22Rv1 (cell line): ENCODE data around the gene PRX.

Source experiments
- ZFX ChIP-seq: fragments of 450-650 bp; IDR thresholded peaks from 2 replicates; pipeline ENCODE4 v1.6.1; 2017; ENCODE audit warnings: antibody characterized with exemption, borderline replicate concordance
- TF ChIP-seq, protein P1 (sequence below): fragments of 450-650 bp; IDR thresholded peaks from 2 replicates; pipeline ENCODE4 v1.5.1; 2017; ENCODE audit warnings: mild to moderate bottlenecking

DNA sequence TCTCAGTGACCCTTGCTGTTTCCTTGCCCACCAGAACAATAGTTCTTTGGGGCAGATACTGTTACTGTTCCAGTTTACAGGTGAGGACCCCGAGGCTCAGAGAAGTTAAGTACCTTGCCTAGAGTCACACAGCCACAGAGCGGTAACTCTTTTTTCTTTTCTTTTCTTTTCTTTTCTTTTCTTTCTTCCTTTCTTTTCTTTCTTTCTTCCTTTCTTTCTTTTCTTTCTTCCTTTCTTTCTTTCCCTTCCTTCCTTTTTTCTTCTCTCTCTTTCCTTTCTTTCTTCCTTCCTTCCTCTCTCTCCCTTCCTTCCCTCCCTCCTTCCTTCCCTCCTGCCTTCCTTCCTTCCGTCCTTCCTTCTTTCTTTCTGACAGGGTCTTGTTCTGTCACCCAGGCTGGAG is 4.9 kb upstream of the PRX start:
- TF ChIP-seq, protein P1, sequence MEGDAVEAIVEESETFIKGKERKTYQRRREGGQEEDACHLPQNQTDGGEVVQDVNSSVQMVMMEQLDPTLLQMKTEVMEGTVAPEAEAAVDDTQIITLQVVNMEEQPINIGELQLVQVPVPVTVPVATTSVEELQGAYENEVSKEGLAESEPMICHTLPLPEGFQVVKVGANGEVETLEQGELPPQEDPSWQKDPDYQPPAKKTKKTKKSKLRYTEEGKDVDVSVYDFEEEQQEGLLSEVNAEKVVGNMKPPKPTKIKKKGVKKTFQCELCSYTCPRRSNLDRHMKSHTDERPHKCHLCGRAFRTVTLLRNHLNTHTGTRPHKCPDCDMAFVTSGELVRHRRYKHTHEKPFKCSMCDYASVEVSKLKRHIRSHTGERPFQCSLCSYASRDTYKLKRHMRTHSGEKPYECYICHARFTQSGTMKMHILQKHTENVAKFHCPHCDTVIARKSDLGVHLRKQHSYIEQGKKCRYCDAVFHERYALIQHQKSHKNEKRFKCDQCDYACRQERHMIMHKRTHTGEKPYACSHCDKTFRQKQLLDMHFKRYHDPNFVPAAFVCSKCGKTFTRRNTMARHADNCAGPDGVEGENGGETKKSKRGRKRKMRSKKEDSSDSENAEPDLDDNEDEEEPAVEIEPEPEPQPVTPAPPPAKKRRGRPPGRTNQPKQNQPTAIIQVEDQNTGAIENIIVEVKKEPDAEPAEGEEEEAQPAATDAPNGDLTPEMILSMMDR, result no peak
- no peak for TF ChIP-seq ZFX
